OCI-LY7 (cell line): ENCODE results near the gene WNT3A. TPM values are rescaled to one million over a fixed set of nuclear protein-coding genes. Genes with fewer than 3 reads are reported as not detected.

Experiments used
- BruUV-seq: library from RNA; stranded (reverse); fragments of 400-500 nt; replicated peaks from 2 replicates; lab custom pipeline; 2021; lab: Mats Ljungman, UMichigan
- CTCF ChIA-PET: fragments of 300-600 bp; sonication (Branson Sonifier 250); formaldehyde crosslinking; loops from one replicate; lab custom pipeline; 2022; ENCODE audit warnings: antibody characterized with exemption; ENCODE audit not compliant: unreplicated experiment; lab: Charles Lee
- POLR2A ChIA-PET: fragments of 300-600 bp; sonication (Branson Sonifier 250); formaldehyde crosslinking; loops from one replicate; lab custom pipeline; 2022; ENCODE audit warnings: antibody characterized with exemption; lab: Charles Lee
- DNase-seq: peaks from one replicate; pipeline ENCODE4 v3.0.0-alpha.2; 2015; ENCODE audit warnings: low spot score
- H2AFZ ChIP-seq: fragments of 200-600 bp; sonication (generic), shearing (Covaris generic); 2 replicates; pipeline ENCODE4 v1.6.1; 2014; ENCODE audit warnings: mild to moderate bottlenecking, antibody characterized with exemption, low read length, moderate library complexity
- H3K27ac ChIP-seq: fragments of 200-600 bp; sonication (generic); 2 replicates; pipeline ENCODE4 v1.5.1; 2014; ENCODE audit warnings: mixed run types, low read depth, mild to moderate bottlenecking, moderate library complexity, low read length, inconsistent platforms; ENCODE audit not compliant: poor library complexity, severe bottlenecking
- H3K36me3 ChIP-seq: fragments of 200-600 bp; sonication (generic); 2 replicates; pipeline ENCODE4 v1.6.1; 2014; ENCODE audit warnings: mild to moderate bottlenecking, antibody characterized with exemption, low read length, moderate library complexity, mixed read lengths; ENCODE audit not compliant: insufficient read depth
- H3K4me1 ChIP-seq: fragments of 200-600 bp; sonication (generic); 2 replicates; pipeline ENCODE4 v1.5.1; 2014; ENCODE audit warnings: mild to moderate bottlenecking, low read length; ENCODE audit not compliant: insufficient read depth, poor library complexity, severe bottlenecking
- H3K4me2 ChIP-seq: fragments of 200-600 bp; sonication (generic); 2 replicates; pipeline ENCODE4 v1.6.1; 2014; ENCODE audit warnings: mild to moderate bottlenecking, low read length
- H3K4me3 ChIP-seq: fragments of 200-600 bp; sonication (generic); 2 replicates; pipeline ENCODE4 v1.5.1; 2014; ENCODE audit warnings: mild to moderate bottlenecking, low read depth, low read length; ENCODE audit not compliant: poor library complexity, severe bottlenecking
- H3K79me2 ChIP-seq: fragments of 200-600 bp; sonication (generic); 2 replicates; pipeline ENCODE4 v1.6.1; 2016; ENCODE audit warnings: low read depth, mild to moderate bottlenecking, low read length, moderate library complexity, mixed read lengths; ENCODE audit not compliant: insufficient read depth
- H3K9me2 ChIP-seq: fragments of 200-600 bp; sonication (generic); 2 replicates; pipeline ENCODE4 v1.6.1; 2016; ENCODE audit warnings: mild to moderate bottlenecking, low read length, mixed read lengths; ENCODE audit not compliant: insufficient read depth
- H3K9me3 ChIP-seq: fragments of 200-600 bp; sonication (generic); 2 replicates; pipeline ENCODE4 v1.6.1; 2014; ENCODE audit warnings: mild to moderate bottlenecking, mixed run types, low read length, mixed read lengths
- H4K20me1 ChIP-seq: fragments of 200-600 bp; sonication (generic); 2 replicates; pipeline ENCODE4 v1.6.1; 2014; ENCODE audit warnings: mild to moderate bottlenecking, antibody characterized with exemption, low read length, moderate library complexity, mixed read lengths; ENCODE audit not compliant: insufficient read depth
- EZH2phosphoT487 ChIP-seq: fragments of 200-600 bp; sonication (generic); IDR thresholded peaks from 2 replicates; pipeline ENCODE4 v1.6.1; 2018; ENCODE audit warnings: low read depth, borderline replicate concordance, mild to moderate bottlenecking, mixed run types, antibody characterized with exemption, low read length, moderate library complexity, mixed read lengths
- intact Hi-C: fragments of 100-400 bp; cut with micrococcal nuclease; formaldehyde crosslinking; loops from one replicate; pipeline ENCODE4 v1.10.0; 2022; ENCODE audit not compliant: unreplicated experiment
- total RNA-seq, 2 experiments: library from RNA; depleted of rRNA in 1 of 2; stranded (reverse); fragments of >200 nt in 1 of 2; shearing (Covaris generic) in 1 of 2; gene quantifications; 2 replicates each; pipeline ENCODE4 v1.2.3, GENCODE V29; 2014 to 2022
- TF ChIP-seq, protein P1 (sequence below): fragments of 200-600 bp; sonication (generic); conservative IDR thresholded peaks from 2 replicates; pipeline ENCODE4 v1.5.1; 2014; ENCODE audit warnings: mild to moderate bottlenecking, antibody characterized with exemption, low read length, moderate library complexity, mixed read lengths

The WNT3A gene
- total RNA-seq, 2 experiments from 2014 or later = not detected

DNA sequence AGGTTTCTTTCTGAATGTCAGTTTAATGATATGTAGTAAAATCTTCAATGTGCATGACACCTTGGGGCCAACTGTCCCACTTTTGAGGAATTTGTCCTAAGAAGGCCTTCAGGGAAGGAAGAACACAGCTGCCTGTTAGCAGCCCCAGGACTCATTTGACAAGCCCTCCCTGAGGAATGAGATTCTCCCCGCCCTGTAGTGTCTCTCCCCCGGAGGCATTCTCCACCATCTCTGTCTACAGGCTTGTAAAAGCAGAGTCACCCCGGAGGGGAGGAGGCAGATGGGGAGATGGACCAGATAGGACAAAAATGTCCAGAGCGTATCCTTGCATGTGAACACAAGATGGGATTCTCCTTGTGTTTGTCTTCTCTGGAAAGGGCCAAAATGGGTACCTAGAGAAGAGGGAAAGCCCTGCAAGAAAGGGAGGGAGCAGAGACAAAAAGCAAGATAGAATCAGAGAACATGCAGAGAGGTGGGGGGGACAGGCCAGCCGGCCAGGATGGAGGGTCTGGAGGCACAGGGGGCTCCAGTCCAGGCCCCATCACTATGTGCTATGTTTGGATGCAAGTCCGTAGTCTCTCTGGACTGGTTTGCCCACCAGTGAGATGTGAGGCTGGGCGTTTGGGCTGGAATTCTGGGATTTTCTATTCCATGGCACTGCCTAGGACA lies 12.0 kb upstream of the WNT3A start:
- Histone ChIP-seq H3K79me2 (no peaks in the 10 kb centered on the region), H3K36me3 (no peaks in the 10 kb centered on the region), H3K4me3 (no peak overlapping the region), H3K4me2 (no peak overlapping the region), H3K9me2 (no peaks in the 10 kb centered on the region), H2AFZ (no peak overlapping the region), H3K4me1 (no peaks in the 10 kb centered on the region), H3K27ac (no peak overlapping the region), H3K9me3 (0 out of 2 replicates have a peak, but pooled peaks cover 9% of the 10 kb centered on the region), H4K20me1 (no peaks in the 10 kb centered on the region)
- POLR2A ChIA-PET = no interaction called here
- no TSS peak for BruUV-seq
- no peak for DNase-seq
- CTCF ChIA-PET = no interaction called here
- TF ChIP-seq, protein P1, sequence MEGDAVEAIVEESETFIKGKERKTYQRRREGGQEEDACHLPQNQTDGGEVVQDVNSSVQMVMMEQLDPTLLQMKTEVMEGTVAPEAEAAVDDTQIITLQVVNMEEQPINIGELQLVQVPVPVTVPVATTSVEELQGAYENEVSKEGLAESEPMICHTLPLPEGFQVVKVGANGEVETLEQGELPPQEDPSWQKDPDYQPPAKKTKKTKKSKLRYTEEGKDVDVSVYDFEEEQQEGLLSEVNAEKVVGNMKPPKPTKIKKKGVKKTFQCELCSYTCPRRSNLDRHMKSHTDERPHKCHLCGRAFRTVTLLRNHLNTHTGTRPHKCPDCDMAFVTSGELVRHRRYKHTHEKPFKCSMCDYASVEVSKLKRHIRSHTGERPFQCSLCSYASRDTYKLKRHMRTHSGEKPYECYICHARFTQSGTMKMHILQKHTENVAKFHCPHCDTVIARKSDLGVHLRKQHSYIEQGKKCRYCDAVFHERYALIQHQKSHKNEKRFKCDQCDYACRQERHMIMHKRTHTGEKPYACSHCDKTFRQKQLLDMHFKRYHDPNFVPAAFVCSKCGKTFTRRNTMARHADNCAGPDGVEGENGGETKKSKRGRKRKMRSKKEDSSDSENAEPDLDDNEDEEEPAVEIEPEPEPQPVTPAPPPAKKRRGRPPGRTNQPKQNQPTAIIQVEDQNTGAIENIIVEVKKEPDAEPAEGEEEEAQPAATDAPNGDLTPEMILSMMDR = no peak
- TF ChIP-seq EZH2phosphoT487 = no peak
- intact Hi-C loops = no loop called here

DNA sequence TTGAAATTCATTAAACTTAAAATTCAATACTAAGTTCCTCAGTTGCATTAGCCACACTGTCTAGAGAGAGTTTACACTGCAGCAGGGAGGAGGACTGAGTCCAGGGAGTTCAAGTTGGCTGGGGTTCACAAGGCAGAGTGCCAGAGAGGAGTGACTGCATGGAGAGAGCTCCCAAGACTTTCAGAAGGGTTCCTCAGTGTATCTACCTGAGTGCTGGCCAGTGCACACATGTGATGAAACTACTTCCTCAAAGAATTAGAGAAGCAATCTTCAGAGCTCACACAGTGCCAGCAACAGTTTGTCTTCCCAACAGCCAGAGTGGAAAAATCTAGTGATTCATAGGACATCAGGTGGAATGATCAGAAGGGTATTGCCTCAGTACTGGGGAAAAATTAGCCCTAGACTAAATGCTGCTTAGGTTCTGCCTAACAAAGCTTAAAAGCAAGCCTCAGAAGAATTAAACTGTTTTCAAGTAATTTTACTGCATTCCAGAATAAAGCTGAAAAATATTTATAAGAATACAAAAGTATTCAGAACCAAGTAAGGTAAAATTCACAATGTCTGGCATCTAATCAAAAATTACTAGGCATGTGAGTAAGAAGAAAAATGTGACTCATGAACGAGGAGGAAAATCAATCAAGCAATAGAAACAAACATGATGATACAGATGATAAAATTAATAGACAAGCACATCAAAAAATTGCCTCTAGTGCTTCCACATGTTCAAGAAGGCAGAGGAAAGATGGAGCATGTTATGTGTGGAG lies 10.4 kb upstream of the WNT3A start:
- H3K9me3 ChIP-seq = 0 out of 2 replicates have a peak, but pooled peaks cover 9% of the 10 kb centered on the region
- no peaks in the 10 kb centered on the region for H3K79me2 ChIP-seq
- no peak overlapping the region for H3K27ac ChIP-seq
- POLR2A ChIA-PET = interaction anchor here (0.5 kb wide), 1 partner anchor 178 kb away, joined by 4 read pairs; no protein-coding TSS in a partner anchor
- CTCF ChIA-PET = no interaction called here
- DNase-seq = no peak
- H3K9me2 ChIP-seq = no peaks in the 10 kb centered on the region
- H4K20me1 ChIP-seq = no peaks in the 10 kb centered on the region
- H3K4me1 ChIP-seq = no peaks in the 10 kb centered on the region
- intact Hi-C loops = no loop called here
- no peak for TF ChIP-seq EZH2phosphoT487
- TF ChIP-seq, protein P1 = no peak
- no peak overlapping the region for H3K4me3 ChIP-seq
- H2AFZ ChIP-seq = no peak overlapping the region
- no peak overlapping the region for H3K4me2 ChIP-seq
- no peaks in the 10 kb centered on the region for H3K36me3 ChIP-seq
- BruUV-seq = no TSS peak
